ENCODE results near the gene TRMT10A.
A peak's percentile ranks its signal among the peaks of the same experiment; 100 is the strongest.
"Not testable (repeated sequence)": the region's sequence is repeated elsewhere in the genome, so short reads cannot be mapped to it uniquely, and the experiment has no call there.

The TRMT10A gene

DNA sequence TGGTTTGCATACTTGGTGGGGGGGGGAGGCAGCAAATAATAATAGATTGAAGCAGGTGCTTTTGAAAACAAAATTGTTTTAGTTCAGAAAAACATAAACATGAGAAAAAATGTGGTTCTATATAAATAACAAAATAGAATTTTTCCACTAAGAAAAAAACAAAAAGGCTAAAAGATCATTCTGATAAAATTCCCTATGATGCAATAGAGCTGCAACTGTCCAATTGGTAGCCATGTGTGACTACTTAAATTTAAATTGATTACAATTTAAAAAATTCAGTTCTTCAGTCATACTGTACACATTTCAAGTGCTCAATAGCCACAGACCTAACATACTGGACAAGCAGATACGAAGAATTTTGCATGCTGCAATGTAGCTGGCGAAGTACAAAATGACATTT is 11.0 kb downstream of the TRMT10A start:
- DNase-seq (ENCODE audit: low read depth), result no peak

DNA sequence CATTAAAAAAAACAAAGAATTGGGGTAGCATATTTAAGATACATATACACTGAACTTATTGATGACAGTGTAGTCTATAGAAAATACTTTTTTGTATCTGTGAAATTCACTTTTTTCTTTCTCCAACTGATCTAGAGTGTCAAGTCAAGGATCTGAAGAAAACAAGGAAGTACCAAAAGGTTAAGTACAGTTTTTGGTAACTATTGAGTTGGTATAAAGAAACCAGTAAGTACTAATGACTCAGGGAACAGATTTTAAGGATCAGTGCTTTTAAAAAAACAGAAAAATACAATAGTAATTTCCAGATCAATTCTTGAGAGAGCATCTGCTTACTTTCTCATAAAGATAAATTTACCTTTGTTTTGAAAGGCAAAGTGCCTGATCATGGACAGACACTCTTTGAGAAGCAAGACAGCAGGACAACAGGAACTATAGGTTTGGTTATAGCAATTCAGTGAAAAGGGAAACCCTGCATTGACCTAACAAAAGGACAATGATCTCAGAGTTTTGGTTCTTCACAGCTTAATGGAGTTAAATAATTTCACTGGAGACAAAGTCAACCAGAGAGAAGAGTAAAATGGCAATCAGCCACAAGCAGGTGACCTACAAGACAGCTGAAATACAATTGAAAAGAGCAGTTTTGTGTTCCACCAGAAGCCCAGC is 23.4 kb downstream of the TRMT10A start:
- no peak for DNase-seq (ENCODE audit: low read depth)

DNA sequence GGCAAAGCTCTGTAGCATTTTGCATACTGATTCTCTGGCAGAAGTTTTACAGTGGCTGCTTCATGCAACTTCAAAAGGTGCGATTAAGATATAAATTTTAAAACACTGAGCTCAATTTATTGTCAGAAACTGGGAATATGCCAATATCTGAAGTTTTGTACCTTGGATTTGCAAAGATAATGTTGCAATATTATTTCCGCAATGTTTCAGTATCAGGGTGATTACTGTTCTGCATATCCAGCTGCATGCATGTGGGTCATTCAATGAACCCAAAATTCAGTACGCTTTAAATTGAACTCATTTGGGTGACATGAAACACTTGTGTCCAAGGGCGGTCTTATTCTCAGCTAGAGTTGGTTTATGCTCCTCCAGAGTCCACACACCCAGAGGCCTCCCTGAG is 26.2 kb downstream of the TRMT10A start:
- no peak for DNase-seq (ENCODE audit: low read depth)

DNA sequence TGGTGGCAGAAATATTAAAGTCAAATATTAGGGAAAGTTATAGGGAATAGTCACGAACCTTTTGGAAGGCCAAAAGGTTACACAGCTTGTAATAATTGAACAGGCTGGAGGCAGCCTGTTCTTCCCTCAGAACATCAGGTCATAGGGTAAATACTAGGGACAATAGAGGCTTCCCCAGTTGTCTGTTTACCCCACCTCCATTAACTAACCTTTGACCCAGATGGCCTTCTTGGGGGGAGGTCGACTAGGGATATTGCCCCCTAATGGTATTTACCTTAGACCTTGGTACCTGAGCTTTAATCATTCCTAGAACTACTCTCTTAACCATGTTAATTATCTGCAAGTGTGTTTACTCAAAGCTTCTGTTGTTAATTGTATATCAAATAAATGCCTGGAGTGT is 27.0 kb downstream of the TRMT10A start:
- DNase-seq (ENCODE audit: low read depth), result no peak

DNA sequence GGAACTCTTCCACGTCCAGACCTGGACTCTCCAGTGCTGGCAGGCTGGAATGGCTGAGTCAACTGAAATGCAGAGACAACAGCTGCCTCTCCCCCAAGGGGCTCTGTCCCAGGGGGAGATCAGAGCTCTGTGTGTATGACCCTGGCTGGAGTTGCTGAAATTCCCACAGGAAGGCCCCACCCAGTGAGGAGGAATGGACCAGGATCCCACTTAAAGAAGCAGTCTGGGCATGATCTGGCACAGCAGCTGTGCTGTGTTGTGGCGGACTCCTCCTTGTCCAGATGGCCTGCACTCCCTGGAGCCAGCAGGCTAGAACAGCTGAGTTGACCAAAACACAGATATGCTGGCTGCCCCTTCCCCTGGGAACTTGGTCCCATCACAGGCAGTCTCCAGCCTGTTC is 27.6 kb downstream of the TRMT10A start:
- DNase-seq (ENCODE audit: low read depth), result no peak

DNA sequence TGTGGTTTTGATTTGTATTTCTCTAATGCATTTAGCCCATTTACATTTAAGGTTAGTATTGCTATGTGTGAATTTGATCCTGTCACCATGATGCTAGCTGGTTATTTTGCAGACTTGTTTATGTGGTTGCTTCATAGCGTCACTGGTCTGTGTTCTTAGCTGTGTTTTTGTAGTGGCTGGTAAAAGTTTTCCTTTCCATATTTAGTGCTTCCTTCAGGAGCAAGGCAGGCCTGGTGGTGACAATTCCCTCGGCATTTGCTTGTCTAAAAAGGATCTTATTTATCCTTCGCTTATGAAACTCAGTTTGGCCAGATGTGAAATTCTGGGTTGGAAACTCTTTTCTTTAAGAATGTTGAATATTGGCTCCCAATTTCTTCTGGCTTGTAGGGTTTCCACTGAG is 29.1 kb downstream of the TRMT10A start:
- not testable (repeated sequence) for DNase-seq (ENCODE audit: low read depth)

DNA sequence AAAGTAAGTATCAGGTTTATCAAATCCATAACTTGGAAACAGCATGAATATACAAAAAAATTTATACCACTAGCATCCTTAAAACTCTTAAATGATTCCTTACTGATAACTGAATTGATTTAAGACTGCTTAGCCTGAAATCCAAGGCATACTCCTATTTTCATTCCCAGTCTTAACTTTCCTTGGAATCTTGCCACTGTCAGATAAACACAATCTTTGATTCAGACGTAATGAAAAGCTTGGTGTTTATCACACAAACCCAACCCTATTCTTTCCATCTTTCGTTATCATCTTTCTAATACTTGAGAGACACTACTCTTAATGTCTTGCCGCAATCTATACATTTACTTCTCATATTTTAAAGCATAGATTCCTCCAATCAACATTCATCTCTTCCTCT is 33.9 kb downstream of the TRMT10A start:
- no peak for DNase-seq (ENCODE audit: low read depth)

DNA sequence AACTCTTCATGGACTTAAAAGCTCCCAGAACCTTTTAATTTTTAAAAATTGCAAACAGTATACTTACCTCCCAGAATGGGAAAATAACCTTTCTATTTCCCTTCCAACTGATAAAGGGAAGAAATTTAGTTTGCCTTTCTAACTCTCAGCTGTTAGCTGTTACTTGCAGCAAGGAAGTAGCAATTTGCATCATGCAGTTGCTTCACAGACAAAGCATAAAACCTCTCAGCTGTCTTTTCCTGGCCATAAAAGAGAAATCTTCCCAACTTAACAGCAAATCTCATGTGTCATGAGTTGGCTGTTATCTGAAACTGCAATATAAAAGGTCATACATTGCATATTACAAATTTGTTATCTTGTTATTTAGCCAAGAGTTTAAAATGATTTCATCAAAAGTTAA is 34.6 kb downstream of the TRMT10A start:
- DNase-seq (ENCODE audit: low read depth), result no peak

DNA sequence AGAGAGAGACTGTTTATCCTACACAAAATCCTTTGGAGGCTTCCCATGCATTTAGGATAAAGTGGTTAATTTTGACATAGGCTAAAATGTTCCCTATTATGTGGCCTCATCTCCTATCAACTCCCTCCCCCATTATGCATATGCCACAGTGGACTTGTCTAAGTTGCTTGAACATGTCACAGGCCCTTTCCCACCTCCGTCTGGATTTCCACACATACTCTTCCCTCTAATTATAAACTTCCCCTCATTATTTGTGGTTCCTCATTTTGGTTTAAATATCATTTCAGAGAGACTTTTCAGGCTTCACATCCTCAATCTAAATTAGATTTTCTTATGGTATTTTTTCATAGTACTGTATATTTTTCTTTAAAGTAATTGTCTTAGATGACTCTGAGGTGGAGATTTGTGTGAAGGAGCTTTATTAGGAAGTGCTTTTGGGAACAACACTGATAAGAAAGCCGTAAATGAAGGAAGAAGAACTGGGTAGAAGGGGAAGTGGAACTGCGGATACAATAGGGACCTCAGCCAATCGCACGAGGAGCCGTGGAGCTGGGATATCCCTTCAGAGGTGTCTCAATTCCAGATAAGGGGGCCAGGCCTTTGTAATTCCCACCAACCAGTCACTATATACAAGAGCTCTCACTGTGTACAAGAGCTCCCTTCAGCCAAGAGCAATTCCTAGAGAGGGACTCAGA is 45.1 kb downstream of the TRMT10A start:
- DNase-seq (ENCODE audit: low read depth), result no peak

DNA sequence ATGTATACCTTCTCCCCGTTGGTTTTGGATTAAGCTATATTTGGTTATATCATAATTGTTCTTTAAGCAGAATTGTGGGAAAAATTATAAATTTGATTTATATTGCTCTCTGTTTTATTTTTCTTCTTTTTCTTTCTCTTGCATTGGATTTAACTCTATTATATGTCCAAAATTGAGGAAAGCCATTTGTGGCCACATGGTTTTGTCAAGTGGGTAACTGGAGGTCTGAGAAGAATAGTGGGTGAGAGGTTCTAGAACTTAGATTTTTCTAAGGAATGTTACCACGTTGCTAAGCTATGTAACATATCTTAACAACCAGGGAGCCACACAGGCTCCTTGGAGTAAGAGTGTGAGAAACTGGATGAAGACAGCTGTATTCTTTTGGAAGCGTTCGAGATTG is 53.1 kb downstream of the TRMT10A start, which contains the start of gene C4orf17:
C4orf17 (plus strand) TSS at position 301 of the 400 bp plus-strand sequence. CDS start 2,061 bp downstream, outside the sequence.
- no peak for DNase-seq (ENCODE audit: low read depth)

DNA sequence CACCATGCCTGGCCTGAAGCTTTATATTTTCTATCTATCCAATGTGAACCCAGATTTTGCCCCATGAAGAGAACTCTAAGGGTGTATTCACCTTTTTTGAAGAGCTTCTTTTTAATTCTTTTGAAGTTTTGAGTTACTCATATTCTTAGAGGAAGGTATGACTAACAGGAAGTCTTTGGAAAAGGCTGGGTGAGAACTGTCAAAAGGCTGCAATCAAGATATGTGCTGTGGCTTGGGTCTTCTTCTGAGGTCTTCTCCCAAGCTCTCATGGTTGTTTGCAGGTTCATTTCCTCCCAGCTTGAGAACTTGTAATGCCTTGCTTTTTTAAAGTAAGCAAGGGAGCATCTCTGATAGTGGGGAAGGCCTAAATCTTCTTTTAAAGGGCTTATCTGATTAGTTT is 56.1 kb downstream of the TRMT10A start:
- no peak for DNase-seq (ENCODE audit: low read depth)

DNA sequence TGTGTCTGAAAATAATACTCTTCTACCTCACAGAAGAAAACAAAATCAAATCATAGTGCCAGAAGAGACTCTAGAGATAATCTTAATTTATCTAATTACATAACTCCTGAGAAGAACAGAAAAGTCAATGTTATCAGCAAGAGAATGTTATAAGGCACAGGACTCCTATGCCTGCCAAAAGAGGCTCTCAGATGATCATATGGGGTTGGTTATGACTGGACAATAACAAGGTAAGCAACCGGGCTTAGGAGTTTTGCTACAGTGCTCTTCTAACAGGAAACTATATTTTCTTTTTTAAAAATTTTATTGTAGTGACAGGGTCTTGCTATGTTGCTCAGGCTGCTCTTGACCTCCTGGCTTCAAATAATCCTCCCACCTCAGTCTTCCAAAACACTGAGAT is 56.5 kb downstream of the TRMT10A start:
- DNase-seq (ENCODE audit: low read depth), result no peak

DNA sequence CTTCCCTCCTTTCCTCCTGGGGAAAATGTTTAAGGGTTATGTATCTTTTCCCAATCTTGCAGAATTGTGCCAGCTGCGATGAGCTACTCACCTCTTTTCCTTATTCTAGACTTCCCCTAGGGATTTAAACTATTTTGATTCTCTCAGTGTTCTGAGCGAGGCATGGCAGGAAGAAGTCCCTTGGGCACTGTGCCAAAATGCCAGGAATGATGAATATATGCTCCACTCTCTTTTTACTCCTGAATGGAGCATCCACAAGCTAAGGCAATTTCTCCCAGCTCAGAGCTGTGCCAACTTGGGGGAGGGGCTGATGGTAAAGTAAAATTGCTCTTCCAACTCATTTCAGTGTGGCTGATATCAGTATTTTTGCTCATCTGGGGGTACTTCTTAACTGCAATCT is 57.1 kb downstream of the TRMT10A start:
- peak; percentile 11 for DNase-seq (ENCODE audit: low read depth)

DNA sequence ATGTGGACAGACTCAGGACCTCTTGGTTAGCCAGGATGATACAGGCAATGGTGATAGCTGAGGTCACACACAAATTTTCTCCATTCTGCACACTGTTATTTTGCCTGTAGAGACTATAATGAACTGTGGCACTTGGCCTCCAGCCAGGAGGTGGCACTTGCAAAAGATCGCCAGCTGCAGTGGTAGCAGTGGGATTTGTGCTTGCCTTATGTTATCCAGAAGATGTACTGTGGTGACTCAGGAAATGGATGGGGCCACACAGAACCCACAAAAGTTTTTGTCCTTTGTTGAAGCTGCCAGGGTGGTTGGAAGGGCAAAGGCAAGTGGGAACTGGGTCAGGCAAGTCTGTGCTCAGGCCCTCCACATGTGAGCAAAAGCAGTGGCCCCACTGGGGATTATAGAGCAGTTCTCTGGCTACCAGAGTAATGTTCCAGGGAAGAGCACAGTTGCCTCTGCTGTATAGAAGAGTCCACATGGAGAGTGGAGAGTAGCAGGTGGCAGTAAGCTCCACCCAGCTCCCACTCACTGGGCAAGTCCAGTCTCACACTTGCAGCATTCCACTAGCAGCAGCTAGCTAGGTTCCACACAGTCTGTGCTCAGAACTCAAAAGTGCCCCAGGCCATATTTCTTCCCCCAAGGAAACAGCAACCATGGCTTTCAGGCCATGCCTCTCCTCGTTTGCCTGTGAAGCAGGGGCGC is 58.9 kb downstream of the TRMT10A start:
- no peak for DNase-seq (ENCODE audit: low read depth)
